CD4-positive, alpha-beta T cell treated with Interleukin-4 for 1 hour (primary cell): ENCODE results near the gene PCOLCE2.
A peak's percentile ranks its signal among the peaks of the same experiment; 100 is the strongest.

Experiments
- DNase-seq, 2 donors: peaks; one replicate each; pipeline ENCODE4 v3.0.0-alpha.2; 2020 to 2022

Gene PCOLCE2

DNA sequence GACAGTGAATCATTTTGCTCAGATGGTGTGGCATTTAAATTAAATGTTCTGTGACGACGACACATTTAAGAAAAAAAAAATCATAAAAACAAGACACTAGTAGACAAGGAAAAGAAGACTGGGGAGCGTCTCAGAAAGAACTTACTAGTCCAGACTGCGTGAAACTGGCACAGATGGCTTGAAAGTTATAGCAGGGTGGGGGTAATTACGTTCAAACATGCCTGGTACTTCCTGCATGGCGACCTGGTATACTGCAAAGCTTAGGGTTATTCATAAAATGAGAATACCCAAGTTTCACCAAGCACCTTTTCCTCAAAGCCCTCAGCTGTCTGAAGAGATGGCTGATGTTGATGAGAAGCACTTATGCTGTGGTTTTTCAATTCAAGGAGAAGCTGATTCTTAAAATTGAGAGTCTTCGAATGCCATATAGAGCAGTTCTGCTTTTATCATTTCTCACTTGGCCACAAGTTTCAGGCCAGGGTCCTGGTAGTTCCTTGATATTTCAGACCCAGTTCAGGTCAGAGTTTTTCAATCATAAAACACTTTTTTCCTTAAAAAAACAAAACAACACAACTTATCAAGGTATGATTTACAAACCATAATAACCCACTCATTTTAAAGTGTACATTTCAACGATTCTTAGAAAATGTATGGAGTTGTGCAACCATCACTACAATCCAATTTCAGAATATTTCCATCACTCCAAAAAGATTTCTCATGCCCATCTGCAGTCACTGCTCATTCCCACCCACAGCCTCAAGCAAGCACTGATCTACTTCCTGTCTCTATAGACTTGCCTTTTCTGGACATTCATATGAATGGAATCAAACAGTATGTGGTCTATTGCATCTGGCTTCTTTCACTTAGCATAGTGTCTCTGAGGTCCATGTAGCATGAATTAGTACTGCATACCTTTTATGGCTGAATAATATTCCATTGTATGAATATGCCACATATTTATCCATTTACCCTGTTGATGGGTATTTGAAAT, 24.7 kb downstream of the PCOLCE2 start:
- no peak for DNase-seq

DNA sequence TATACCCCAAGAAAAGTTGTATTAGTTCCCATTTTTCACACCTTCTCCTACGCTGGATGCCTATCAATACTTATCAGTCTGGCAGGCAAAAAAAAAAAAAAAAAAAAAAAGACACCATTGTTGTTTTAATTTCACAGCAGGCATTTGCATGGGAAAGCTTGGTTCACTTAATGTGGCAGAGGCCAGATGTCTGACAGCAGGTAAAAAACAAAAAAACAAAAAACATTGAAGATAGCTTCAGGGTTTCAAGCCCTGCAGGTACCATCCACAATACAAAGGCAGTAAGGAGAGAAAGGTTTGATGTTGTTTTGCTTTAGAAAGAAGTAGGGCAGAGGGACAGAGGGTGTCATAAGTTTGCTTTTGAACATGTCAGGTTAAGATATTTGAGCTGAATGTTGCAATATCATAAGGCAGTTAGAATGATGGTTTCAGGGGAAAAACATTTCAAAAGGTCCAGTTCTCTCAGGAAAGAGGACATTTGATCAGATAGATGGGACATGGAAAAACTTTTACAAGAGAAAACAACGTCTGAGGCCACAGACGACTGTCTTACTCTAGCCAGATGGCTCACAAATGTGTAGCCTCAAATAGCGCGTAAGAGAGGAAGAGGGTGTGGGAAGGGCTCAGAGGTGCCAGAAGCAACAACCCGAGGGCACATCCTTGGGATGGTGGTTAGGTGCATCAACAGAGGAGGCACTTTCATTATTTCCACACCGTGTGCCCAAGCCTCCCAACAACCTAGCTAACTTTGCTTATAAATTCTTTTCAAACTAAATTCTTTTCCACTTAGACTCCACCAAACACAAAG, 25.7 kb downstream of the PCOLCE2 start:
- DNase-seq, result no peak

DNA sequence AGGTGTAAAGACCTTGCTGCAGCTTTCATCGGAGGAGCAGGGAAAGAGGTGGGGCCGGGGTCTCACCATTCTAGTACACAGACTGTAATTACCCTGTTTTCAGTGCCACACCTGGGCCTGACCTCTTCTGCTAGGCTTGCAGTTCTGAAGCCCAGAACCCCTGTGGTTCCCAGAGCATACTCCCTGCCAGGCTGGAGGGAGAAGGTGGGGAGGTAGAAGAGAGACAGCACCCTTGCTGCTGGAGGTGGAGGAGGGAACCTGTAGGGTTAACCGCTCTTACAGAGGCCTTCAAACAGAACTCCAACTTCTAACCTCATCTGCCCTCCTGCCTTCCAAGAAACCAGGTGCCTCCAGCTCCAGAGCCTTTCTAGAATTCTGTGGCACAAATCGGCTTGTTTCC, 27.0 kb downstream of the PCOLCE2 start:
- no peak for DNase-seq

DNA sequence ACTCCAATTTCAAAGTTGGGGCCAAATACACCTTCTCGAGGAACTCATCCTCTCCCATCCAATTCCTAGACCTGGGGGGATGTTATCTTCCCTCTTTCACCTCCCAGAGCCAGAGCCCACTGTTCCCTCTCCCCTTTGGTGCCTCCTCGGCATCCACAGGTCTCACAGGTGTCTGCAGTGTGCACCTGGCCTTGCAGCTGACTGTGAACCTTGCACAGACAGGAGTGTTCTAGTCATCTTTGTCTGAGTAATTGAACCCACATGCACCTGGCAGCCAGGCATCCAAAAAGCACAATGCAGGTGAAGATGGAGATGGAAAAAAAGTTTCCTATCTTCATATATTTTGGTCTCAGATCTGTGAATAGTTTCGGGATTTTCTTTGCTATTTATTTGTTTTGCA, 30.8 kb downstream of the PCOLCE2 start:
- no peak for DNase-seq

DNA sequence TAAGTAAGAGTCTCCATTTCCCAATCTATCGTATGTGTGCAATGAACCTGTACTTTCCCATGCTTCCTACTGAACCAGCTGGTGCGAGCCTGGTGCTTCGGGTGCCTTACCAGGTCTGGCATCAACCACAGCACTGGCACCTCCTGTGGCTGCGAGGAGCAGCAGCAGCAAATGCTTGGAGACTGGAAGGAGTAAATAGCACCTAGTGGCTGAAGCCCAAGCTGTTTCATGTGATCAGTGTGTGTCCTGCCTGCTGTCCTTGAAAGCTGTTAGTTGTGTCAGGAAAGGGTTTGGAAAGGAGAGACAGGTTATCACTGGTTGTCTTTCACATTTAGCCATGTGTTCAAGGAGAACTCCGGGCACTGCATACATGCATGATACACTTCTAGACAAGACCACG, 31.8 kb downstream of the PCOLCE2 start:
- no peak for DNase-seq

DNA sequence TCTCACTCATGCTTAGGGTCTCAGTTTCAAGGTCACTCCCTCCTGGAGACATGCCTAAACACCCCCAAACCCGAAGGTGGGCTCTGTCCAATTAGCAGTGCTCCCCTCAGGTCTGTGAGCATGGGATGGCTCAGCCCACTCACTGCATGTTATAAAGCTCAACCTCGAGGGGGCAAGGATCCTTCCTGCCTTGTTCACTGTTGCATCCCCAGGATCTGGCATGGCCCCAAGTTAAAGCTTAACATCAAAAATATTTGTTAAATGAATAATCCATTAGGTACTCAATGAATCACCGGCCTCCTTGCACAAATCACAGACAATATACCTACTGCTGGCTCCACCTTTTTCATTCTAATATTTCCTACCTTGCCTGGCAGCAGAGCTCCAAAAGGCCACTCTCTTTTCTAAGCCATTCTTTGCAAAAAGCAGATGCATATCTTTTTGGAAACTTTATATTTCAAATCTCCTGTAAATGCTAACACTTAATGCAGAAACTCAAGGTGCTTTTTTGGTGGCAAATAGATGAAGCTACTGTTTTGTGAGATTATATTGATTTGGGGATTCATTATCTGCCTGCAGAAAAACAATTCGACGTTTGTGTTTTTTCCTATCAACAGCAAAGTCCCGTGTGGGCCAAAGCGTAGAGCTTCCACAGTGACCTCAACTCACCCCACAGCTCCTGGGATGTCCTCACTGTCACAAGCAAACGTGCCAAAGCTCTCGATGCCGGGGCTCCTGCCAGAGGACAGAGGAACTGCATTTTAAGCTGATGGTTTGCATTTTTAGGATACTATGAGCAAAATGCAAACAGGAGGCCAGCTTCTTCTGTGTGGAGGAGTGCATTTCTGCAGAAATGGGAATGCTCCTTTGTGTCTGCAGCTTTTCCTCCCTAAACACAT, 35.4 kb downstream of the PCOLCE2 start:
- DNase-seq, result no peak

DNA sequence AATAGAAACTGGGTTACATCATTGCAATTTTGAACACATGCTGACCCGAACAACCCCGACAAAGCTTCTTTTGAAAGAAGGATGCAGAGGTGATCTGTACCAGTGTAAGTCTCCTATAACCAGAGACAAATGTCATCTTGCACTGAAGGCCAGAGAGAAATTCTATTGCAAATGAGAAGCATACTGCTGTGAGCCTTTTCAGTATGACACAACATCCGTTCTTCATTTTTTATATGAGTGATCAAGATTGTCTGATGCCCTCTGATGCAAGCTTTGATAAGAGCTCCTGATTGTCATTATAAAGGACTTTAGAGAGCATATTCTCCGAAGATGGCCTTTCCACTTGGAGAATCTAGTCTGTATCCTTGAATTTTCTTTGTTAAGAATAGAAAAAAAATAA, 36.9 kb downstream of the PCOLCE2 start:
- DNase-seq, result no peak

DNA sequence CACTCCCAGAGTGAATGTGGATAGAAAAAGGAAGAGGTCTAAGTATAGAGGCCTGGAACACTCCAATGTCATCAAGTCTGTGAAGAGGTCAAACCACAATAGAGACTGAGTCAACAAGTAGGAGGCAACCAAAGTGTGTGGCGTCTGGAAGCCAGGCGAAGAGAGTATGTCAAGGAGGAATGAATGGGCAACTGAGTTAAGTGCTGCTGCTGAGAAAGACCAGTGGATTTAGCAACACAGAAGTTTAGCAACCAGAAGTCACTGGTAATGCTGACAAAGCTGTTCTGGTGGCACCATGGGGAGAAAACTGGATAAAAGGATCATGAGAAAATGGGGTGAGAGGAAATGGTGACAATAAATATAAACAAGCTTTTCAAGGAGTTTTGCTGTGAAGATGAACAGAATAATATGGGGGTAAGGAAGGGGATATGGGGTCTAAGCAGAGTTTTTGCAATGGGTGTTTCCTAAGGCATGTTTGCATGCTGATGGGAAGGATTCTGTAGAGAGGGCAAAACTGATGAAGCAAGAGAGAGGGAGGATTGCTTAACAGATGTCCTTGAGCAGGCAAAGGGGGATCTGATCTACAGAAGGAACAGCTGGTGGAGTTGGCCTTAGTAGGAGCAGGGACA, 38.4 kb downstream of the PCOLCE2 start:
- no peak for DNase-seq

DNA sequence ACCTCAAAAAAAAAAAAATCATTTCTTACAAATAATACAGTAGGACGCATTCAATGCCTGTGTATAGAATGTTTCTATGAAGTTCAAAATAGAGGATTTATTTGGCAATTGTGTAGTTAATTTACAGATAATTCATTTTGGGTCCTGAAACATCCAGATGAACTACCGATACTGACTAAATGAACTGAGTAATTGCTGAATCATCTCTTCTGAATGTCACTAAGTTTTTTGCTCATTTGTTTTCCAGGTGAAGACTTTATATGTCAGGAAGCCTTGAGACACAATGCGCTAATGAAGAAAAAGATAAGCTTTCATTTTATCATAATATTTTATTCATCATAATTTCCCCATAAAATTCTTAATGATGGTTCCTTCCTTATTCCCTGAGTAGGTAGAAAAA, 39.7 kb downstream of the PCOLCE2 start:
- no peak for DNase-seq

DNA sequence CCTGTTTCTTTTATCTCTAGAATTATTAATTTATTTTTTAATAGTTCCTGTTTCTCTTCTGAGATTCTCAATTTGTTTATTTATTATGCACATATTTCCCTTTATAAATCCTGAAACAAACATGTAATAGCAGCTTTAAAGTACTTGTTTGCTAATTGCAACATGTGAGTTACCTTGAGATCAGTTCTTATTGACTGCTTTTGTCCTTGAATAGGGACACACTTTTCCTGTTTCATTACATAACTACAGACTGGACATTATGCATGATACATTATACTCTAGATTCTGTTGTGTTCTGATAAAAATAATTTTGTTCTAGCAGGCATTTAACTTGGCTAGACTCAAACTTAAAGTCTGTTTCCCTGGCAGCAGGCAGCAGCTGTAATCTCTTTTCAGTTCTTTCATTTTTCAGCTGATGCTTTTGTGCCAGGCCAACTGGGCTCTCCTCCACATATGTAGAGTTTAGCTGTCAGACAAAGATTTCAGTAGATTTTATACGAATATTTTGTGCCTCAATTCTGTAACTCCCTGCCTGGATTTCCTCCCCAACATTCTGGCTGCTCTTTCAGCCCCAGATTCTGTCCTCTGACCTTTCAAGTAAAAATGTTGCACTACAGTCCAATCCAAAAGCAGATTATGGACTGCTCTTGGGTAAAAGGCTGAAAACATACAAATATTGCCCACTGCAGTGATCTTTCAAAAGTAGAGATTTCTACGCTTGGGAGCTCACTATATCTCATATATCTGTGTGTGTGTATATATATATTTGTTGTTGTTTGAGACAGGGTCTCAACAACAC, 41.9 kb downstream of the PCOLCE2 start:
- no peak for DNase-seq

DNA sequence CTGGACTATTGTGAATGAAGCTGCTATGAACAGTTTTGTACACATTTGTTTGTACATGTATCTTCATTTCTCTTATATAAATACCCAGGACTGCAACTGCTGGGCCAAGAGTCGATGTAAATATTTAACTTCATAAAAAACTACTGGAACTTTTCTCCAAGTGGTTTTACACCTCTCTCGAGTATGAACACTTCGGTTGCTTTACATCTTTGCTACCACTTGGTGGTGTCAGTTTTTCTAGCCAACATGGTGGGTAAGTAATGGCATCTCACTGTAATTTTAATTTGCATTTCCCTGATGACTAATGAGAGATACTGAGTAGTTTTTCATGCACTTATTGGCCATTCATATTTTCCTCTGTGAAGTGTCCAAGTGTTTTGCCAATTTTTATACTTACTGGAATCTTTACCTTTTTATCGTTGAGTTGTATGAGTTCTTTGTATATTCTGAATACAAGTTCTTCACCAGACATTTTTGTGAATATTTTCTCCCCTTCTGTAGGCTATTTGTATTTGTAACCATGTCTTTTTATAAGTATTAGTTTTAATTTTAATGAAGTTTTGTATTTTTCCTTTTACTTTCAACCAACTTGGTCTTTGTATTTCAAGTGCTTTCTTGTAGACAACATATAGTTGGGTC, 44.4 kb downstream of the PCOLCE2 start:
- DNase-seq, result peak in 1 of 2 donors; percentile 4

DNA sequence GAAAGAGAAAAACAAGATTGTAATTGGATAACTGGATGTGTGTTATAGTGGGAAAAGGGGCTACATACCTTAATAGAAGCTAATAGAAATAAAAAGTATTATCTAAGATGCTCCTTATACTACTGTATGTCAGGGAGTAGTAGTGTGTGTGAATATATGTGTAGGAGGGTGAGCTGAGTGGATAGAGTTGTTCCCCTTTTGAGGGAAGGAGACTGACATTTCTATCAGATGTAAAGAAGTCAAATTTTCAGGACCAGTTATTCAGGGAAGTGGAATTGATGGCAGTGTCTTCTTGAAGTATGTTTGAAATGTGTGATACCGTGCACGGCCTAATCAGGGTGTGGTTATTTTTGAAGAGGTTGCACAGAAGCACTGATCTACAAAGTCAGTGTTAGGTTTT, 49.1 kb downstream of the PCOLCE2 start:
- DNase-seq, result no peak

DNA sequence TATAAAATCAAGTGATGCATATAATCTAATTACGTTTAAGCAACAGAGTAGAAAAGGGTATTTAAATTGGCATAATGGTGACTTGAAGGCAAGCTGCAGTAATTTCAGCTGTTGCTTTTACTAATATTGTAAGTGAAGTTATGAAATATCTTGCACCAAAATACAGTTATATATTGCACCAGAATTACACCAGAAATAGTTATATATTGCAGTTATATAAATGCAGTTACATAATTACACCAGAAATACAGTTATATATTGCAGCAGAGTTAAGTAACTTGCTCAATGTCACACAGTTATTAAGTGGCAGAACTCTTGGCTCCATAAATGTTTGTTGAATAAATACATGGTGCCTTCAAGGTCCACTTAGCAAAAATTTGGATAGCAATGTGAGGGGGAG, 51.4 kb downstream of the PCOLCE2 start:
- DNase-seq, result no peak

DNA sequence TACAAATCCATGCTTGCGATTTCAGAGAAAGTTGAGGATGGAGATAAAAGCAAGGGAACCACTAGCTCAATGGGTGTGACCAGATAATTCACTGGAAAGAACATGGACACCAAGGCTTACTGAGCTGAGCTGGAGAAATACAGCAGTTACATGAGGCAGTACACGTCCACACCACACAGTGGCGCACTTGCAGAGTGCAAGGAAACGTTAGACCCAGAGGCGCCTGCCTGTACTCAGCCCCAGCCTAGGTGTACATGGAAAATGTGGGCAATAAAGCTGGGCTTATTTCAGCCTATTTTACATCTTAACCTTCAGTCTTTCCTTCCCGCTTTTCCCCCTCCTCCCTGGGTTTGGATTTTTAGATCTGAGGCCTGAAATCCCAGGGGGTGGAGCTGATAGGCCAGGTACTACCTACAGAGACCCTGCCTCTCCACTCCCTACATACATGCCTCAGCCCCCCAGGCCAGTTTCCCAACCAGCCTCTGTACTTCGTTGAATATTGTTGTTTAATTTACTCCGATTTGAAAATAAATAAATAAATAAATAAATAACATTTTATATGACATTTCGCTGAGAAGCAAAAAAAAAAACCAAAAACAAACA, 60.1 kb downstream of the PCOLCE2 start:
- DNase-seq, result peak; percentile 43 to 48

DNA sequence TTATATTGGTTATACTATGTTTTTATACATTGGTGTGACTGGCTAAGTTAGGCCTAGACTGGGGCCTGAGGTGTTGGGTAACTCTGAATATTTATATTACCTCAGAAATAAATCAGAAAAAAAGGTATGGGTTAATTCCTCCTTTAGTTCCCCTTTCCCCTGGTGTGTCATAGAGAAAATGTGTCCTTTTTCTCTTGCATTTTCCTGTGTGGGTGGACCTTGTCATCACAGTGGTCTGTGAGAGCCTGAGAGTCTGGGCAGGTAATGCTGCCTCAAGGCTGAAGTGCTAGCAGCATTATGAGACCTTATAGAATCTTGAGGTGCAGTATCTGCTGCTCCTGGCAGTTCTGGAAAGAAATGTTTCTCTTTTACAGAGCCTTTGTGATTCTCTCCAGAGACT, 69.7 kb downstream of the PCOLCE2 start:
- DNase-seq, result no peak

DNA sequence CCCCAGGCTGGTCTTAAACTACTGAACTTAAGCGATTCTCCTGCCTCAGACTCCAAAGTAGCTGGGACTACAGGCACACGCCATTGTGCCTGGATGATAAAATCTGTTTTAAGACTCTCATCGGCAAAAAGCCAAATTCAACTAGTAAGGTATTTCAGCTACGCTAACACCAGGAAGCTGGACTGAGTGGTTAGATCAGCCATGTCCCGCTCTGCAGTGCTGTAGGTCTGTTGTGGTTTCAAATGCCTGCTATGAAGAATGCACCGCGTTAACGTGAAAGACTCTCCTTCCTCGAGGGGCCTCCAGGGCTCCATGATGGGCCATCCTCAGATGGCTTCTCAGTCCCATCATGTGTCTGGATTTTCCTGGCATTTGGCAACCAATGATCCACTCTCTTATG, 70.2 kb downstream of the PCOLCE2 start:
- no peak for DNase-seq

DNA sequence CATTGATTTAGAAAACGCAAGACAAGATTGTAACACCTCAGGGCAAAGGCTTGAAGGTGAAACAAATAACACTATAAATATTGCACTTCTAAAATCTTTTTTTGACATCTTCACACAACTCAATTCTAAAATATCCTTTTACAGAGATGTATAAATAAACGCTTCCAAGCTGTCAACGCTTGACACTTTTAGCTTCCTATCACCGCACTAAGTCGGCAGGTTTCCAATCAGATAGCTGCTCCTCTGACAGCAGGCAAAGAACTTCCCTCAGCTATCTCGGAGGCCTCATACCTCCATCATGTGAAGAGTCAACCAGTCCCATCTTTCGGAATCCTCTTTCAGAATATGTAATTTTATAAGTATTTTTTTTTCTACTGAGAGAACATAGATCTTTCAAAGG, 71.0 kb downstream of the PCOLCE2 start:
- no peak for DNase-seq

DNA sequence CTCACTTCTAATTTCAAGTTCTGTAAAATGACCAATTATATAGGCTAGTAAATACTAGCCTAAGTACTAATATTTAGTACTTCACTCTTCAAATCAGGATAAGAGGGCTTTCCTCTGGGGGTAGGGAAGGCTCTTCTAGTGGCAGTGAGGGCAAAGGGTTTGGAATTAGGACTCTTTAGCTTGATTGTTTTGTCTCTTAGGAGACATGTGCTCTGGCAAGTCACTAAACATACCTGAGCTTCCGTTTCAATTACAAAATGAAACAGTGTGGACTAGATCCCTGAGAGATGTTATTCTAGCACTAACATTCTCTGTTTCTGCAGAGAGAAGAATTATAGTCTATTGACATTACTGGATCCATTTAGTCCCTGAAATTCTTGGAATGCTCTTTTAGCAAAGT, 71.5 kb downstream of the PCOLCE2 start:
- no peak for DNase-seq

DNA sequence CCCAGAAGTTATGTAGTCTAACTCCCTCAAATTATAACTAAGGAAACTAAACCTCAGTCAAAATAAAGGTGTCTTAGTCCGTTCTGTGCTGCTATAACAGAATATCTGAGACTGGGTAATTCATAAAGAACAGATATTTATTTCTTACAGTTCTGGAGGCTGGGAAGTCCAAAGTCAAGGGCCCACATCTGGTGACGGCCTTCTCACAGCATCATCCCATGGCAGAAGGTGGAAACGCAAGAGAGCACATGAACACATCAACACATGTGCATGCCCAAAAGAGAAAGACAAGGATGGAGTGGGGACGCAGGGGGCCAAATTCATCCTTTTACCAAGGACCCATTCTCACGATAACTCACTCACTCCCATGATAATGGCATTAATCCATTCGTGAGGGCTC, 73.1 kb downstream of the PCOLCE2 start:
- DNase-seq, result no peak

DNA sequence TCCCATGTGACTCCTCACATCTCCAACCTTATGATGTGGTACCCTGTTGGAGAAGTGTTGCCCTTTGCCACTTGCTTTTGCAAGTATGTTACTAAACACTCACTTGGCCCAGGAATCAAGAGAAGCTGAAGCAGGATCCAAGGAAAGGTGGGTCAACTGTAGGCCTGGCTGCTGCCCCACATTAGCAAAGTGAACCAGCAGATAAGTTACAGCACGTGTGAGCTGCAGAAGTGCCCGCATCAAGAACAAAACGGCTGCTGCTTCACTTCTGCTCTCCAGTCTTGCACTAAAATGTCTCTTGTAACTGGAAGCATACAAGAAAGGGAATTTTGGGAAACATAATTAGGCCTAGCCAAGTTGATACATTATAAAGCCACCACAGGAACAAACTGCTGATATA, 79.6 kb downstream of the PCOLCE2 start:
- DNase-seq, result no peak
